A673 (cell line): ENCODE results near the gene RXRA. TPM values are rescaled to one million over a fixed set of nuclear protein-coding genes. Genes with fewer than 3 reads are reported as not detected.

ENCODE experiments used
- BruUV-seq: library from RNA; stranded (reverse); fragments of 400-500 nt; replicated peaks from 2 replicates; lab custom pipeline; 2021; lab: Mats Ljungman, UMichigan
- CTCF ChIA-PET: fragments of 300-600 bp; sonication (Branson Sonifier 250); formaldehyde crosslinking; loops from one replicate; lab custom pipeline; 2022; ENCODE audit warnings: antibody characterized with exemption; lab: Charles Lee
- POLR2A ChIA-PET: fragments of 300-600 bp; sonication (Branson Sonifier 250); formaldehyde crosslinking; loops from one replicate; lab custom pipeline; 2022; ENCODE audit warnings: antibody characterized with exemption; ENCODE audit not compliant: low non-redundant PET; lab: Charles Lee
- DNase-seq: peaks from one replicate; pipeline ENCODE4 v3.0.0-alpha.2; 2015; ENCODE audit warnings: low spot score
- H3K27ac ChIP-seq: fragments of 200-600 bp; sonication (generic); 2 replicates; pipeline ENCODE4 v1.5.1; 2016; ENCODE audit warnings: mixed run types, low read depth, mild to moderate bottlenecking, mixed read lengths, antibody characterized with exemption, low read length; ENCODE audit not compliant: poor library complexity, severe bottlenecking
- H3K27me3 ChIP-seq: fragments of 200-600 bp; sonication (generic); replicated peaks from 2 replicates; pipeline ENCODE4 v1.6.1; 2017; ENCODE audit warnings: mixed run types, low read depth, mild to moderate bottlenecking, mixed read lengths, antibody characterized with exemption, low read length; ENCODE audit not compliant: insufficient read depth, poor library complexity
- H3K36me3 ChIP-seq: fragments of 200-600 bp; sonication (generic); 2 replicates; pipeline ENCODE4 v1.6.1; 2016; ENCODE audit warnings: mixed run types, mild to moderate bottlenecking, mixed read lengths, antibody characterized with exemption, low read length; ENCODE audit not compliant: insufficient read depth, poor library complexity, severe bottlenecking
- H3K4me1 ChIP-seq: fragments of 200-600 bp; sonication (generic); 2 replicates; pipeline ENCODE4 v1.6.1; 2017; ENCODE audit warnings: mixed run types, mild to moderate bottlenecking, mixed read lengths, antibody characterized with exemption, low read length; ENCODE audit not compliant: insufficient read depth, poor library complexity, severe bottlenecking
- H3K4me3 ChIP-seq: fragments of 200-600 bp; sonication (generic); 2 replicates; pipeline ENCODE4 v1.5.1; 2016; ENCODE audit warnings: low read depth, mixed run types, mild to moderate bottlenecking, mixed read lengths, low read length; ENCODE audit not compliant: poor library complexity, severe bottlenecking
- H3K9me3 ChIP-seq: fragments of 200-600 bp; sonication (generic); 2 replicates; pipeline ENCODE4 v1.6.1; 2016; ENCODE audit warnings: mixed run types, low read depth, mild to moderate bottlenecking, mixed read lengths, antibody characterized with exemption, low read length; ENCODE audit not compliant: poor library complexity, severe bottlenecking
- EZH2 ChIP-seq: fragments of 200-600 bp; sonication (generic); IDR thresholded peaks from 2 replicates; pipeline ENCODE4 v1.6.1; 2017; ENCODE audit warnings: borderline replicate concordance, low read depth, mild to moderate bottlenecking, mixed read lengths, antibody characterized with exemption, low read length; ENCODE audit not compliant: poor library complexity, severe bottlenecking
- intact Hi-C: fragments of 100-400 bp; cut with micrococcal nuclease; formaldehyde crosslinking; loops from one replicate; pipeline ENCODE4 v1.10.0; 2022; ENCODE audit not compliant: unreplicated experiment
- total RNA-seq: library from RNA; stranded (reverse); gene quantifications from 2 replicates; pipeline ENCODE4 v1.2.3, GENCODE V29; 2021
- TF ChIP-seq, protein P1 (sequence below): fragments of 300-800, 200-600 bp; sonication (generic); conservative IDR thresholded peaks from 2 replicates; pipeline ENCODE4 v1.5.1; 2017; ENCODE audit warnings: low read depth, mild to moderate bottlenecking, antibody characterized with exemption, low read length, moderate library complexity, mixed read lengths

RXRA gene
- total RNA-seq, 1 experiment from 2014 or later = 54.1 TPM

DNA sequence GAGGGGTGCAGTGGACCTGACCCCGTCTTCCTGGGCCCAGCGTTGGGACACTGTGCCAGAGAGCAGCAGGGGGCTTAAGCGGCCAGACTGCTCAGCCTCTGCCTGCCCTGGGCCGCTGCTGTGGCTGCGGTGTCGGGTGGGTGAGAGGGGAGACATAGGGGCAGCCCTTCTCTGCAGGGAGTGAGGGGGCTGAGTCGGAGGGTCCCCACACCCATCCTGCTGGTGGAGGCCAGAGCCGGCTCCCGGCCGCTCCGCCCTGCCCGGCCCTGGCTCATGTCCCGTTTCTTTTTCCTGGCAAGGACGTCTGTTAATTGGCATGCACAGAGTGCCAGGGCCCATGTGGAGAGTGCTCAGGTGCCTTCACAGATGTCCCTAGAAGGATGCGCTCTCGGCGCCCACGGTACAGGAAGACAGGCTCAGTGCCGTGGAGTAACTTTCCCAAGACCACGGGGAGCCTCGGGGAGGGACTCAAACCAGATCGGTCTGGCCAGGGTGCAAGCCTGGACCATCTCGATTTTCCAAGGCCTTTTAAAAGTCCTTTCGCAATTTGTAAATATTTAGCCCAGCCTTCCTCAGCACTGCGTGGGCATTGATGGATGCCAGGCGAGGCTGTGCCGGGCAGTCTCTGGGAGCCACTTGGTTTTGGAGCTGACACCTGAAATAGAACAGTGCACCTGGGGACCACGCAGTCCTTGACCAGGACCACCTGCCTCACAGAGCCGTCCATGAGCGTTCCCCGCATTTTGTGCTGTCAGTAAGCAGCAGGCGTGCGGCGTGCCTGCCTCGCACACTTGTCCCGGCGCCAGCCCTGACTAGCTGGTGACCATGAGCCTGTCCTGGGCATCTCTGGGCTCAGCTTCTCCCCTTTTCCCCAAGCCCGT is 60.9 kb downstream of the RXRA start:
- no peak for DNase-seq
- no peak for TF ChIP-seq EZH2
- TF ChIP-seq, protein P1, sequence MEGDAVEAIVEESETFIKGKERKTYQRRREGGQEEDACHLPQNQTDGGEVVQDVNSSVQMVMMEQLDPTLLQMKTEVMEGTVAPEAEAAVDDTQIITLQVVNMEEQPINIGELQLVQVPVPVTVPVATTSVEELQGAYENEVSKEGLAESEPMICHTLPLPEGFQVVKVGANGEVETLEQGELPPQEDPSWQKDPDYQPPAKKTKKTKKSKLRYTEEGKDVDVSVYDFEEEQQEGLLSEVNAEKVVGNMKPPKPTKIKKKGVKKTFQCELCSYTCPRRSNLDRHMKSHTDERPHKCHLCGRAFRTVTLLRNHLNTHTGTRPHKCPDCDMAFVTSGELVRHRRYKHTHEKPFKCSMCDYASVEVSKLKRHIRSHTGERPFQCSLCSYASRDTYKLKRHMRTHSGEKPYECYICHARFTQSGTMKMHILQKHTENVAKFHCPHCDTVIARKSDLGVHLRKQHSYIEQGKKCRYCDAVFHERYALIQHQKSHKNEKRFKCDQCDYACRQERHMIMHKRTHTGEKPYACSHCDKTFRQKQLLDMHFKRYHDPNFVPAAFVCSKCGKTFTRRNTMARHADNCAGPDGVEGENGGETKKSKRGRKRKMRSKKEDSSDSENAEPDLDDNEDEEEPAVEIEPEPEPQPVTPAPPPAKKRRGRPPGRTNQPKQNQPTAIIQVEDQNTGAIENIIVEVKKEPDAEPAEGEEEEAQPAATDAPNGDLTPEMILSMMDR = no peak
- Histone ChIP-seq H3K9me3 (no peaks in the 10 kb centered on the region), H3K27me3 (no peaks in the 10 kb centered on the region), H3K4me1 (no peaks in the 10 kb centered on the region), H3K4me3 (no peak overlapping the region), H3K27ac (no peak overlapping the region), H3K36me3 (no peaks in the 10 kb centered on the region)
- CTCF ChIA-PET = no interaction called here
- BruUV-seq = no TSS peak
- POLR2A ChIA-PET = no interaction called here
- intact Hi-C loops = no loop called here

DNA sequence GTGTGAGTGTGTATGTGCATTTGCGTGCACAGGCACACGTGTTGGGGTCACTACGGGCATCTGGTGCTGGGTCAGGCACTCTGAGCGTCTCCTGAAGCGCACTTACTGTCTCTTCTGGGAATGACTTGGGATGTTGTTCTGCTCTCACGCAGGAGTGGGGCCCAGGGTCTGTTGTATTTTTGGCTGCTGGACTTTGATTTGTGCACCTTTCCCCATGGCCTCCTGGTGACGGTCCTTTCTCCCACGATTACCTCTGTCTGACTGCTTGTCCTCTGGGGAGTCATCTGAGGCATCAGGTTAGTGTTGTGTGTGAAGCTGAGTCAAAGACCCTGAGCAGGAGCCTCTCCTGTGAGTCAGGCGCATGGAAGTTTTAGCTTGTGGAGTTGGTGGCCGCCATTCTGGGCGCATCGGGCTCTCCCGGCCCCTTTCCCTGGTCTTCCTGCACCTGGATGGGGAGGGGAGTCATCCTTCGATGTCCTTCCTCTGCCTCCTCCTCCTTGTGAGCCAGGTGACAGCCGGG is 62.1 kb downstream of the RXRA start:
- H3K27ac ChIP-seq = no peak overlapping the region
- H3K36me3 ChIP-seq = no peaks in the 10 kb centered on the region
- intact Hi-C loops = no loop called here
- TF ChIP-seq, protein P1 = no peak
- TF ChIP-seq EZH2 = no peak
- POLR2A ChIA-PET = no interaction called here
- no peak overlapping the region for H3K4me3 ChIP-seq
- no TSS peak for BruUV-seq
- DNase-seq = no peak
- no peaks in the 10 kb centered on the region for H3K9me3 ChIP-seq
- H3K4me1 ChIP-seq = no peaks in the 10 kb centered on the region
- CTCF ChIA-PET = no interaction called here
- H3K27me3 ChIP-seq = no peaks in the 10 kb centered on the region

DNA sequence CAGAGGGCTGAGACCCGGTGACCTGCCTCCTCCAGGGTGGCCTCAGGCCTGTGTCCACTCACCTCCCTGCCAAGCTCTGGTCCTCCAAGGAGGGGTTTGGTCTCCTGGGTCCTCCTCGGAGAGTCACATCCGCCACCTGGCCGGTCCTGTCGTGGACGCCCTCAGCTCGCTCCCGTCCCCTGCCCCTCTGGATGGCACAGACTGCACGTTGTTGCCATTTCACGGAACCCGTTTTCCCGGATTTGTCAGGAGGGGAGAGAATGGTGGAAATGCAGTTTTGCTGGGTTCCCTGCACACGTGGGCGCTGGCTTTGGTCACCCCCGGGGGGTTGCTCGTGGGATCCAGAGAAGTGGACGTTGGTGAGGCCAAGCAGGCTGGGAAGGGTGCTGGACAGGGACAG is 62.7 kb downstream of the RXRA start:
- no peak for DNase-seq
- Histone ChIP-seq H3K27ac (no peak overlapping the region), H3K9me3 (no peaks in the 10 kb centered on the region), H3K27me3 (no peaks in the 10 kb centered on the region), H3K36me3 (no peaks in the 10 kb centered on the region), H3K4me3 (no peak overlapping the region), H3K4me1 (no peaks in the 10 kb centered on the region)
- TF ChIP-seq, protein P1 = no peak
- TF ChIP-seq EZH2 = no peak
- intact Hi-C loops = no loop called here
- CTCF ChIA-PET = no interaction called here
- no TSS peak for BruUV-seq
- POLR2A ChIA-PET = no interaction called here
